H1 (cell line): ENCODE results near the gene SCOC. TPM values are rescaled to one million over a fixed set of nuclear protein-coding genes. Genes with fewer than 3 reads are reported as not detected.

Experiments
- ATF3 ChIP-seq: IDR thresholded peaks from 2 replicates; pipeline ENCODE4 v1.6.1; 2011; ENCODE audit warnings: low read depth, mild to moderate bottlenecking, low read length; ENCODE audit not compliant: insufficient read depth
- GABPA ChIP-seq: IDR thresholded peaks from 2 replicates; pipeline ENCODE4 v1.6.1; 2011; ENCODE audit warnings: mild to moderate bottlenecking, low read length, moderate library complexity, borderline replicate concordance; ENCODE audit not compliant: insufficient read depth
- KDM5A ChIP-seq: fragments of 200-600 bp; IDR thresholded peaks from 2 replicates; pipeline ENCODE4 v1.7.1; 2012; ENCODE audit warnings: mild to moderate bottlenecking, low read length, inconsistent platforms, mixed read lengths
- RBBP5 ChIP-seq: IDR thresholded peaks from 2 replicates; pipeline ENCODE4 v1.7.1; 2012; ENCODE audit warnings: low read depth, mild to moderate bottlenecking, inconsistent platforms, low read length, moderate library complexity, borderline replicate concordance
- RFX5 ChIP-seq: IDR thresholded peaks from 2 replicates; pipeline ENCODE4 v1.6.1; 2011; ENCODE audit warnings: low read depth, low read length, improper control_type of control experiment, borderline replicate concordance
- SP1 ChIP-seq: IDR thresholded peaks from 2 replicates; pipeline ENCODE4 v1.6.1; 2011; ENCODE audit warnings: low read depth, low read length
- TAF1 ChIP-seq: IDR thresholded peaks from 2 replicates; pipeline ENCODE4 v1.6.1; 2011; ENCODE audit warnings: mild to moderate bottlenecking, low read depth, low read length
- TBP ChIP-seq: IDR thresholded peaks from 2 replicates; pipeline ENCODE4 v1.6.1; 2011; ENCODE audit warnings: low read depth, low read length, improper control_type of control experiment
- polyA plus RNA-seq, 7 experiments: library from polyadenylated mRNA; depleted of rRNA in 3 of 7; stranded (reverse) in 5 of 7; unstranded in 2 of 7; fragments of >200 nt in 5 of 7; fragments of 200-250 nt in 2 of 7; gene quantifications; 1 replicate in 5 of 7; 2 replicates in 1 of 7; 4 replicates in 1 of 7; pipeline versions ENCODE4 v1.2.1 to v1.2.3, GENCODE V29; 2011 to 2013; ENCODE audit warnings: missing spikeins in 2 of 7, mixed read lengths in 2 of 7
- total RNA-seq: library from RNA; stranded (reverse); fragmentation: NEBNext Ultra II Directional; extraction: Animal tissue kit (Norgen Biotek cat#: 25700); gene quantifications from 2 replicates; pipeline ENCODE4 v1.2.1, GENCODE V29; 2021

Gene SCOC
- total and polyA plus RNA-seq, 2 of the 8 experiments (the other 6 are each of a cell fraction or from before 2014, with no cell fraction given): 12.1 to 33.4 TPM

- TF ChIP-seq GABPA (no peak), ATF3 (no peak), SP1 (no peak), KDM5A (no peak), TAF1 (no peak), RBBP5 (no peak), RFX5 (no peak), TBP (no peak)
These were observed 12.3 kb upstream of the SCOC start (continued) for GRCh38 chr4:140361099-140361498.
